H1 (cell line): ENCODE results near the gene PPARGC1A. TPM values are rescaled to one million over a fixed set of nuclear protein-coding genes. Genes with fewer than 3 reads are reported as not detected.
A peak's percentile ranks its signal among the peaks of the same experiment; 100 is the strongest.

Experiments
- CTCF ChIA-PET: fragments of 300-600 bp; sonication (Branson Sonifier 250); formaldehyde crosslinking; loops from one replicate; lab custom pipeline; 2021; ENCODE audit not compliant: partially characterized antibody; lab: Charles Lee
- POLR2A ChIA-PET: fragments of 300-600 bp; sonication (Branson Sonifier 250); formaldehyde crosslinking; loops from one replicate; lab custom pipeline; 2021; ENCODE audit warnings: inconsistent platforms; ENCODE audit not compliant: partially characterized antibody; lab: Charles Lee
- DNase-seq, 2 experiments: peaks; one replicate each; pipeline versions ENCODE4 v3.0.0 to v3.0.0-alpha.2; 2010 to 2022; ENCODE audit warnings: low spot score in 2 of 2, low read depth in 1 of 2, mixed read lengths in 1 of 2
- FAIRE-seq: peaks from 2 replicates; lab custom pipeline; 2011; peaks lifted over from hg19 to GRCh38; lab: Jason Lieb, UNC
- H2AFZ ChIP-seq: 2 replicates; pipeline ENCODE4 v1.8.1; 2012; ENCODE audit warnings: low read length, inconsistent platforms
- H2AK5ac ChIP-seq: 2 replicates; pipeline ENCODE4 v1.6.1; 2013; ENCODE audit warnings: low read depth, low read length
- H2BK120ac ChIP-seq: replicated peaks from 2 replicates; pipeline ENCODE3; 2013; ENCODE audit warnings: low read depth, low read length, inconsistent platforms
- H2BK12ac ChIP-seq: 2 replicates; pipeline ENCODE4 v1.6.1; 2013; ENCODE audit warnings: low read depth, low read length
- H2BK15ac ChIP-seq: 2 replicates; pipeline ENCODE4 v1.6.1; 2013; ENCODE audit warnings: low read length
- H2BK20ac ChIP-seq: 2 replicates; pipeline ENCODE4 v1.6.1; 2013; ENCODE audit warnings: low read length
- H2BK5ac ChIP-seq: 2 replicates; pipeline ENCODE4 v1.6.1; 2013; ENCODE audit warnings: low read depth, low read length
- H3K14ac ChIP-seq: 2 replicates; pipeline ENCODE4 v1.6.1; 2013; ENCODE audit warnings: inconsistent platforms; ENCODE audit not compliant: insufficient read length
- H3K18ac ChIP-seq: 2 replicates; pipeline ENCODE4 v1.6.1; 2013; ENCODE audit warnings: low read length; ENCODE audit errors: extremely low read depth
- H3K23ac ChIP-seq: 2 replicates; pipeline ENCODE4 v1.6.1; 2013; ENCODE audit warnings: inconsistent platforms; ENCODE audit not compliant: insufficient read length
- H3K23me2 ChIP-seq: 2 replicates; pipeline ENCODE4 v1.6.1; 2013; ENCODE audit warnings: low read depth, low read length
- H3K27ac ChIP-seq: 2 replicates; pipeline ENCODE4 v1.6.1; 2011; ENCODE audit warnings: low read depth, low read length, inconsistent platforms
- H3K27me3 ChIP-seq, 4 experiments: replicated peaks in 1 of 4; 1 replicate in 1 of 4; 2 replicates in 3 of 4; pipeline versions ENCODE4 v1.6.1 to v1.8.1; 2011 to 2013; ENCODE audit warnings: low read length in 3 of 4, mild to moderate bottlenecking in 3 of 4, inconsistent platforms in 2 of 4, mixed read lengths in 2 of 4, moderate library complexity in 1 of 4; ENCODE audit not compliant: control insufficient read depth in 3 of 4, insufficient read depth in 3 of 4; ENCODE audit errors: extremely low read depth in 1 of 4
- H3K36me3 ChIP-seq, 4 experiments: 2 replicates each; pipeline versions ENCODE4 v1.6.1 to v1.8.1; 2011 to 2013; ENCODE audit warnings: mild to moderate bottlenecking in 4 of 4, low read length in 3 of 4, moderate library complexity in 2 of 4, control low read depth in 1 of 4, inconsistent platforms in 1 of 4; ENCODE audit not compliant: insufficient read depth in 4 of 4, control insufficient read depth in 2 of 4
- H3K4ac ChIP-seq: replicated peaks from 2 replicates; pipeline ENCODE3; 2013; ENCODE audit warnings: low read length, low read depth, mixed read lengths, inconsistent platforms; ENCODE audit not compliant: insufficient read length
- H3K4me1 ChIP-seq, 4 experiments: replicated peaks in 1 of 4; 1 replicate in 1 of 4; 2 replicates in 3 of 4; pipeline versions ENCODE4 v1.6.1 to v1.8.1; 2011 to 2013; ENCODE audit warnings: low read length in 3 of 4, inconsistent platforms in 2 of 4, mixed read lengths in 1 of 4; ENCODE audit not compliant: insufficient read depth in 4 of 4, control insufficient read depth in 3 of 4
- H3K4me2 ChIP-seq, 2 experiments: 2 replicates each; pipeline versions ENCODE4 v1.6.1 to v1.8.1; 2011 to 2013; ENCODE audit warnings: low read depth in 2 of 2, low read length in 2 of 2, control low read depth in 1 of 2, inconsistent platforms in 1 of 2, mild to moderate bottlenecking in 1 of 2; ENCODE audit not compliant: insufficient read depth in 1 of 2
- H3K4me3 ChIP-seq, 4 experiments: fragments of 200-600, 300-600 bp in 1 of 4; sonication (generic), shearing (Covaris generic), sonication (Bioruptor Twin) in 1 of 4; 2 replicates each; pipeline versions ENCODE4 v1.5.1 to v1.8.1; 2011 to 2016; ENCODE audit warnings: low read length in 4 of 4, low read depth in 3 of 4, control low read depth in 2 of 4, inconsistent platforms in 2 of 4, mild to moderate bottlenecking in 2 of 4, mixed read lengths in 1 of 4, moderate library complexity in 1 of 4; ENCODE audit not compliant: insufficient read depth in 2 of 4; ENCODE audit errors: extremely low read depth in 1 of 4
- H3K56ac ChIP-seq: replicated peaks from 2 replicates; pipeline ENCODE3; 2013; ENCODE audit warnings: low read depth, mild to moderate bottlenecking, mixed read lengths, low read length, inconsistent platforms; ENCODE audit not compliant: insufficient read length
- H3K79me1 ChIP-seq: 2 replicates; pipeline ENCODE4 v1.6.1; 2013; ENCODE audit warnings: low read depth, low read length, control low read depth
- H3K79me2 ChIP-seq, 2 experiments: 2 replicates each; pipeline versions ENCODE4 v1.6.1 to v1.8.1; 2012 to 2013; ENCODE audit warnings: low read length in 2 of 2, mild to moderate bottlenecking in 2 of 2, inconsistent platforms in 1 of 2; ENCODE audit not compliant: insufficient read depth in 2 of 2, control insufficient read depth in 1 of 2
- H3K9ac ChIP-seq, 4 experiments: replicated peaks in 1 of 4; 1 replicate in 1 of 4; 2 replicates in 3 of 4; pipeline versions ENCODE4 v1.6.1 to v1.8.1; 2011 to 2013; ENCODE audit warnings: low read depth in 3 of 4, low read length in 3 of 4, control low read depth in 2 of 4, mild to moderate bottlenecking in 2 of 4, moderate library complexity in 2 of 4, inconsistent platforms in 1 of 4; ENCODE audit errors: extremely low read depth in 1 of 4
- H3K9me3 ChIP-seq, 2 experiments: 2 replicates each; pipeline versions ENCODE4 v1.6.1 to v1.8.1; 2012 to 2013; ENCODE audit warnings: mild to moderate bottlenecking in 2 of 2, moderate library complexity in 2 of 2, control low read depth in 1 of 2, inconsistent platforms in 1 of 2, low read depth in 1 of 2, low read length in 1 of 2, mixed read lengths in 1 of 2; ENCODE audit not compliant: insufficient read depth in 2 of 2
- H4K20me1 ChIP-seq, 2 experiments: replicated peaks in 1 of 2; 2 replicates each; pipeline versions ENCODE3 to v1.8.1; 2011 to 2013; ENCODE audit warnings: inconsistent platforms in 2 of 2, low read length in 2 of 2, mild to moderate bottlenecking in 1 of 2; ENCODE audit not compliant: insufficient read depth in 2 of 2, control insufficient read depth in 1 of 2
- H4K5ac ChIP-seq: 2 replicates; pipeline ENCODE4 v1.6.1; 2013; ENCODE audit warnings: low read length, low read depth, mixed read lengths, inconsistent platforms; ENCODE audit not compliant: insufficient read length
- H4K8ac ChIP-seq: 2 replicates; pipeline ENCODE4 v1.8.0; 2013; ENCODE audit warnings: mild to moderate bottlenecking, moderate library complexity, low read length, inconsistent platforms; ENCODE audit not compliant: insufficient read depth; ENCODE audit errors: extremely low read depth
- H4K91ac ChIP-seq: replicated peaks from 2 replicates; pipeline ENCODE3; 2013; ENCODE audit warnings: low read length, mixed read lengths, inconsistent platforms; ENCODE audit not compliant: insufficient read length
- BRCA1 ChIP-seq: IDR thresholded peaks from 2 replicates; pipeline ENCODE4 v1.6.1; 2012; ENCODE audit warnings: low read depth, low read length, improper control_type of control experiment
- KDM1A ChIP-seq: fragments of 200-600, 300-600 bp; sonication (generic); IDR thresholded peaks from 2 replicates; pipeline ENCODE4 v1.7.1; 2016; ENCODE audit warnings: mild to moderate bottlenecking, low read length, borderline replicate concordance
- NRF1 ChIP-seq: IDR thresholded peaks from 2 replicates; pipeline ENCODE4 v1.6.1; 2011; ENCODE audit warnings: mild to moderate bottlenecking, low read depth, low read length, improper control_type of control experiment
- POLR2A ChIP-seq, 2 experiments: IDR thresholded peaks; 1 replicate in 1 of 2; 2 replicates in 1 of 2; pipeline ENCODE4 v1.6.1; 2011; ENCODE audit warnings: low read depth in 2 of 2, low read length in 2 of 2, mild to moderate bottlenecking in 2 of 2; ENCODE audit errors: control extremely low read depth in 1 of 2
- RAD21 ChIP-seq, 2 experiments: IDR thresholded peaks in 1 of 2; conservative IDR thresholded peaks in 1 of 2; 2 replicates each; pipeline ENCODE4 v1.6.1; 2011; ENCODE audit warnings: low read depth in 2 of 2, low read length in 2 of 2, improper control_type of control experiment in 1 of 2, inconsistent platforms in 1 of 2, mild to moderate bottlenecking in 1 of 2, moderate library complexity in 1 of 2
- SIN3A ChIP-seq, 2 experiments: IDR thresholded peaks in 1 of 2; conservative IDR thresholded peaks in 1 of 2; 2 replicates each; pipeline ENCODE4 v1.6.1; 2011 to 2012; ENCODE audit warnings: low read length in 2 of 2, improper control_type of control experiment in 1 of 2, low read depth in 1 of 2, mild to moderate bottlenecking in 1 of 2
- SP4 ChIP-seq: IDR thresholded peaks from 2 replicates; pipeline ENCODE4 v1.6.1; 2012; ENCODE audit warnings: low read length, inconsistent platforms
- SRF ChIP-seq: IDR thresholded peaks from 2 replicates; pipeline ENCODE4 v1.6.1; 2011; ENCODE audit warnings: mild to moderate bottlenecking, low read depth, low read length, moderate library complexity
- TAF1 ChIP-seq: IDR thresholded peaks from 2 replicates; pipeline ENCODE4 v1.6.1; 2011; ENCODE audit warnings: mild to moderate bottlenecking, low read depth, low read length
- polyA plus RNA-seq, 7 experiments: library from polyadenylated mRNA; depleted of rRNA in 3 of 7; stranded (reverse) in 5 of 7; unstranded in 2 of 7; fragments of >200 nt in 5 of 7; fragments of 200-250 nt in 2 of 7; gene quantifications; 1 replicate in 5 of 7; 2 replicates in 1 of 7; 4 replicates in 1 of 7; pipeline versions ENCODE4 v1.2.1 to v1.2.3, GENCODE V29; 2011 to 2013; ENCODE audit warnings: missing spikeins in 2 of 7, mixed read lengths in 2 of 7
- total RNA-seq: library from RNA; stranded (reverse); fragmentation: NEBNext Ultra II Directional; extraction: Animal tissue kit (Norgen Biotek cat#: 25700); gene quantifications from 2 replicates; pipeline ENCODE4 v1.2.1, GENCODE V29; 2021
- TF ChIP-seq, protein P1 (sequence below): IDR thresholded peaks from 2 replicates; pipeline ENCODE4 v1.6.1; 2011; ENCODE audit warnings: low read depth, mild to moderate bottlenecking, low read length; ENCODE audit not compliant: insufficient read depth
- TF ChIP-seq, protein P2 (sequence below): IDR thresholded peaks from 2 replicates; pipeline ENCODE4 v1.6.1; 2012; ENCODE audit warnings: inconsistent platforms
- TF ChIP-seq, protein P3 (sequence below), 3 experiments: IDR thresholded peaks; 1 replicate in 2 of 3; 2 replicates in 1 of 3; pipeline versions ENCODE4 v1.5.1 to v1.6.1; 2011; ENCODE audit warnings: low read length in 3 of 3, mild to moderate bottlenecking in 3 of 3, inconsistent platforms in 2 of 3, low read depth in 1 of 3, moderate library complexity in 1 of 3; ENCODE audit not compliant: insufficient read depth in 1 of 3; ENCODE audit errors: control extremely low read depth in 1 of 3

PPARGC1A gene
- total and polyA plus RNA-seq, 2 of the 8 experiments (the other 6 are each of a cell fraction or from before 2014, with no cell fraction given) = 0.54 to 1.4 TPM

DNA sequence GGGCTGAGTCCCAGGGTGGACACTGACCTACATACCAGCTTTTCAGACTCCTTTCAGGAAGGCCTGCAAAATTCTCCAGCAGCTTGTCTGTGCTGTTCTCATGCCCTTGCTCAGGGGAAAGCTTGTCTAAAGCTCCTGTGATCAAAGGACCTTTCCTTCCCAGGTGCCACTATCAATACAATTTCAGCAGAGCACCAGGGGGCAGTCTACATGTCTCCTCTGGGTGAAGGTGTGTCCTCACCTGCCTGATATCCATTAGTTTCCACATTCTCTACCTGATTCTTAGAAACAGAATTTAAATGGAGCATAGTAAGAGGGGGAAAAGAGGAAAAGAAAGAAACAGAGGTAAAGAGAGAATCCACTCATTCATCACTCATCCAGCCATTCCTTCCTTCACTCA is 114.2 kb downstream of the PPARGC1A start:
- no peak overlapping the region for H3K4ac ChIP-seq
- H4K91ac ChIP-seq = no peak overlapping the region
- no peaks in the 10 kb centered on the region for H3K79me1 ChIP-seq
- no peak overlapping the region for H3K23ac ChIP-seq
- H2AK5ac ChIP-seq = no peak overlapping the region
- H3K4me1 ChIP-seq = peaks cover 0 to 20% (median 3%) of the 10 kb centered on the region in 4 experiments; a peak in 3 of 7 replicates
- no peak overlapping the region for H4K8ac ChIP-seq
- no peak overlapping the region for H2BK5ac ChIP-seq
- no peak overlapping the region for H2BK120ac ChIP-seq
- H3K27me3 ChIP-seq = no peaks in the 10 kb centered on the region
- H3K27ac ChIP-seq = no peak overlapping the region
- H3K36me3 ChIP-seq = no peaks in the 10 kb centered on the region
- no peak for DNase-seq
- CTCF ChIA-PET = interaction anchor here (0.6 to 1.3 kb wide), 5 partner anchors 10 to 337 kb away, joined by 3 to 4 read pairs (median 3); no protein-coding TSS in a partner anchor
- POLR2A ChIA-PET = no interaction called here
- no peaks in the 10 kb centered on the region for H3K23me2 ChIP-seq
- no peak overlapping the region for H2BK12ac ChIP-seq
- H3K56ac ChIP-seq = no peak overlapping the region
- FAIRE-seq = no peak
- no peak overlapping the region for H4K5ac ChIP-seq
- no peaks in the 10 kb centered on the region for H3K79me2 ChIP-seq
- H3K14ac ChIP-seq = no peak overlapping the region
- H3K4me2 ChIP-seq = no peak overlapping the region
- no peaks in the 10 kb centered on the region for H4K20me1 ChIP-seq
- H3K9me3 ChIP-seq = no peaks in the 10 kb centered on the region
- no peak overlapping the region for H2AFZ ChIP-seq
- no peak overlapping the region for H2BK20ac ChIP-seq
- no peak overlapping the region for H3K9ac ChIP-seq
- H2BK15ac ChIP-seq = no peak overlapping the region
- no peak overlapping the region for H3K4me3 ChIP-seq
- H3K18ac ChIP-seq = no peak overlapping the region; the same call in 1 of the 2 replicates
- TF ChIP-seq RAD21 (IDR thresholded peaks at IDR 0.05 in 1 of 2, conservative IDR thresholded peaks at IDR 0.05 in 1 of 2; ENCODE audit: low read depth in 2 of 2, low read length in 2 of 2) (peak in 1 of 2 experiments; percentile 23; a peak in 2 of 4 replicates), SRF (no peak), TAF1 (no peak), POLR2A (IDR thresholded peaks at IDR 0.05; ENCODE audit: control extremely low read depth in 1 of 2, low read depth in 2 of 2, low read length in 2 of 2) (no peak), KDM1A (no peak), SP4 (no peak), BRCA1 (no peak), SIN3A (conservative IDR thresholded peaks at IDR 0.05 in 1 of 2, IDR thresholded peaks at IDR 0.05 in 1 of 2; ENCODE audit: low read depth in 1 of 2, low read length in 2 of 2) (no peak), NRF1 (no peak)
- TF ChIP-seq, protein P1, sequence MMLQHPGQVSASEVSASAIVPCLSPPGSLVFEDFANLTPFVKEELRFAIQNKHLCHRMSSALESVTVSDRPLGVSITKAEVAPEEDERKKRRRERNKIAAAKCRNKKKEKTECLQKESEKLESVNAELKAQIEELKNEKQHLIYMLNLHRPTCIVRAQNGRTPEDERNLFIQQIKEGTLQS = no peak
- TF ChIP-seq, protein P2, sequence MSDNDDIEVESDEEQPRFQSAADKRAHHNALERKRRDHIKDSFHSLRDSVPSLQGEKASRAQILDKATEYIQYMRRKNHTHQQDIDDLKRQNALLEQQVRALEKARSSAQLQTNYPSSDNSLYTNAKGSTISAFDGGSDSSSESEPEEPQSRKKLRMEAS = no peak
- TF ChIP-seq, protein P3, sequence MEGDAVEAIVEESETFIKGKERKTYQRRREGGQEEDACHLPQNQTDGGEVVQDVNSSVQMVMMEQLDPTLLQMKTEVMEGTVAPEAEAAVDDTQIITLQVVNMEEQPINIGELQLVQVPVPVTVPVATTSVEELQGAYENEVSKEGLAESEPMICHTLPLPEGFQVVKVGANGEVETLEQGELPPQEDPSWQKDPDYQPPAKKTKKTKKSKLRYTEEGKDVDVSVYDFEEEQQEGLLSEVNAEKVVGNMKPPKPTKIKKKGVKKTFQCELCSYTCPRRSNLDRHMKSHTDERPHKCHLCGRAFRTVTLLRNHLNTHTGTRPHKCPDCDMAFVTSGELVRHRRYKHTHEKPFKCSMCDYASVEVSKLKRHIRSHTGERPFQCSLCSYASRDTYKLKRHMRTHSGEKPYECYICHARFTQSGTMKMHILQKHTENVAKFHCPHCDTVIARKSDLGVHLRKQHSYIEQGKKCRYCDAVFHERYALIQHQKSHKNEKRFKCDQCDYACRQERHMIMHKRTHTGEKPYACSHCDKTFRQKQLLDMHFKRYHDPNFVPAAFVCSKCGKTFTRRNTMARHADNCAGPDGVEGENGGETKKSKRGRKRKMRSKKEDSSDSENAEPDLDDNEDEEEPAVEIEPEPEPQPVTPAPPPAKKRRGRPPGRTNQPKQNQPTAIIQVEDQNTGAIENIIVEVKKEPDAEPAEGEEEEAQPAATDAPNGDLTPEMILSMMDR (IDR thresholded peaks at IDR 0.05; ENCODE audit: control extremely low read depth in 1 of 3, insufficient read depth in 1 of 3, low read depth in 1 of 3, low read length in 3 of 3) = peak in 1 of 3 experiments; percentile 16; a peak in 1 of 4 replicates
